Measurements from ENCODE around the gene DPP7. TPM values are rescaled to one million over a fixed set of nuclear protein-coding genes. Genes with fewer than 3 reads are reported as not detected.
A peak's percentile ranks its signal among the peaks of the same experiment; 100 is the strongest.
"Not testable (repeated sequence)": the region's sequence is repeated elsewhere in the genome, so short reads cannot be mapped to it uniquely, and the experiment has no call there.

DPP7 gene
- total and polyA plus RNA-seq, 12 donors, result 91.4 to 677 (median 125) TPM

GRCh38 chr9:137064027-137064879 is 50.3 kb downstream of the DPP7 start:
- no peaks in the 10 kb centered on the region for H3K9me3 ChIP-seq
- peaks cover 0 to 12% (median 5%) of the 10 kb centered on the region in 7 donors for H3K27me3 ChIP-seq
- no peak overlapping the region for H3K27ac ChIP-seq
- WGBS, 2 donors, result 49 to 51% methylated on average over 52 to 55 of the region's 55 CpGs
- peak; percentile 61 to 82 for DNase-seq
- H3K4me3 ChIP-seq, result no peak overlapping the region
- TF ChIP-seq, protein P1, sequence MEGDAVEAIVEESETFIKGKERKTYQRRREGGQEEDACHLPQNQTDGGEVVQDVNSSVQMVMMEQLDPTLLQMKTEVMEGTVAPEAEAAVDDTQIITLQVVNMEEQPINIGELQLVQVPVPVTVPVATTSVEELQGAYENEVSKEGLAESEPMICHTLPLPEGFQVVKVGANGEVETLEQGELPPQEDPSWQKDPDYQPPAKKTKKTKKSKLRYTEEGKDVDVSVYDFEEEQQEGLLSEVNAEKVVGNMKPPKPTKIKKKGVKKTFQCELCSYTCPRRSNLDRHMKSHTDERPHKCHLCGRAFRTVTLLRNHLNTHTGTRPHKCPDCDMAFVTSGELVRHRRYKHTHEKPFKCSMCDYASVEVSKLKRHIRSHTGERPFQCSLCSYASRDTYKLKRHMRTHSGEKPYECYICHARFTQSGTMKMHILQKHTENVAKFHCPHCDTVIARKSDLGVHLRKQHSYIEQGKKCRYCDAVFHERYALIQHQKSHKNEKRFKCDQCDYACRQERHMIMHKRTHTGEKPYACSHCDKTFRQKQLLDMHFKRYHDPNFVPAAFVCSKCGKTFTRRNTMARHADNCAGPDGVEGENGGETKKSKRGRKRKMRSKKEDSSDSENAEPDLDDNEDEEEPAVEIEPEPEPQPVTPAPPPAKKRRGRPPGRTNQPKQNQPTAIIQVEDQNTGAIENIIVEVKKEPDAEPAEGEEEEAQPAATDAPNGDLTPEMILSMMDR (IDR thresholded peaks at IDR 0.05), result peak; percentile 92 to 99 (median 96)
- peak; percentile 31 to 79 (median 67) for ATAC-seq
- peaks cover 0 to 18% (median 4%) of the 10 kb centered on the region in 9 donors for H3K4me1 ChIP-seq
- H3K36me3 ChIP-seq, result no peaks in the 10 kb centered on the region
- intact Hi-C loops (cut with DNase I), result loop anchor here in 6 of 10 donors (1.0 to 10.0 kb wide), 3 partner anchors 17 to 279 kb away; partner anchors contain the start of gene NPDC1 (in 5 of the 6)

DNA sequence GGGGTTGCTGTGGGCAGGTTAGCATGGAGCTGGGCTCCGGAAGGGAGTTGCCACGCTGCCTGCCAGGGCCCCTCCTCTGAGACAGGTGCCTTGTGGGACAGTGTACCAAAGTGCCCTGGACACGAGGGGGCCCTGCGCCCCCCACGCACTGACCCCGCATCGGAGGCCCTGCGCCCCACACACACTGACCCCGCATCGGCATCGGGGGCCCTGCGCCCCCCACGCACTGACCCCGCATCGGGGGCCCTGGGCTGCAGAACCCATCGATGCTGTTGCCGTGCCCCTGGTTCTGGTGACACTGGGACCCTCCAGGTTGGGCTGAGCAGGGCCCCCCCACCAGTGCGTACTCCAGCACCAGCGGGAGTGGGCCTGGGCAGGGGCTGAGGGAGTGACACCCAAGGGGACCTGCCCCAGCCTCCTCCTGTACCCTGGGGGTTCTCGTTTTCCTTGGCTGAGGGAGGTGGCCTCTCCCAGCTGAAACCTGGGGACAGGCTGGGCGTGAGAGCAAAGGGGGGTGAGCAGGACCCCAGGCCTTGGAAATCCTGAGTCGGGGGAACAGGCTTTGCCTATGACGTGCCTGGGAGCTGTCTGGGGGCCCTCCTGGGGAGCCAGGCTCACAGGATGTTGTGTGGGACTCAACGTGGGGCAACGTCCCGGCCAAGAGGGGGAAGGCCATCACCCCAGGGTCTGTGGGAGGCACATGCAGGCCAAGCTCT is 51.1 kb downstream of the DPP7 start:
- no peak overlapping the region for H3K27ac ChIP-seq
- H3K36me3 ChIP-seq, result no peaks in the 10 kb centered on the region
- no peak overlapping the region for H3K4me3 ChIP-seq
- ATAC-seq, result peak in 1 of 8 donors; percentile 8
- intact Hi-C loops (cut with DNase I), result loop anchor here in 6 of 10 donors (1.0 to 10.0 kb wide), 3 partner anchors 17 to 279 kb away; partner anchors contain the start of gene NPDC1 (in 5 of the 6)
- H3K4me1 ChIP-seq, result peaks cover 0 to 13% (median 4%) of the 10 kb centered on the region in 9 donors
- no peak for DNase-seq
- TF ChIP-seq, protein P1 (IDR thresholded peaks at IDR 0.05), result no peak
- peaks cover 0 to 4% (median 0%) of the 10 kb centered on the region in 7 donors for H3K27me3 ChIP-seq
- 84 to 85% methylated on average over 26 of the region's 26 CpGs for WGBS, 2 donors
- no peaks in the 10 kb centered on the region for H3K9me3 ChIP-seq

DNA sequence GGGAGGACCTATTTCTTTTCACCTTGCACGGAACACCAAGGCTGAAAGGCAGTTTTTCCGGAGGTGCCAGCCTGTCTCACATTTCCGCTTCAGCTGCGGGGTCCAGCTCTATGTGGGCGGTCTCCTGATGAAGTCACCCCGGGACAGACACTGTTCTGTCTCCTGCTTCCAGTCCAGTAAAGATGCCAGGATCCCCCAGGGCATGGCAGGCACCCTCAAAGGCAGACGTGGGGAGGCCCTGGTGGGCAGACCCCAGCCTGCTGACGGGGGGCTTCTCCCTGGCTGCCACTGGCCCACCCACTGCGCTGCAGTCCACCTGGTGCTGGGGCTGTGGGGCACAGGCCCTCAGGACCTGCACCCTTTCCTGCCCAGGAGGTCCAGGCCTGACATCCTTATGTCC is 51.7 kb downstream of the DPP7 start:
- not testable (repeated sequence) for DNase-seq, H3K36me3 ChIP-seq, H3K9me3 ChIP-seq, H3K27ac ChIP-seq, H3K4me3 ChIP-seq, H3K27me3 ChIP-seq
- peaks cover 0 to 11% (median 4%) of the 10 kb centered on the region in 9 donors for H3K4me1 ChIP-seq
- 95% methylated on average over 5 to 6 of the region's 9 CpGs for WGBS, 2 donors
- intact Hi-C loops (cut with DNase I), result loop anchor here in 1 of 10 donors (10.0 kb wide), 1 partner anchor 278 kb away; no protein-coding TSS in a partner anchor
- ATAC-seq, result peak in 1 of 8 donors; percentile 8

DNA sequence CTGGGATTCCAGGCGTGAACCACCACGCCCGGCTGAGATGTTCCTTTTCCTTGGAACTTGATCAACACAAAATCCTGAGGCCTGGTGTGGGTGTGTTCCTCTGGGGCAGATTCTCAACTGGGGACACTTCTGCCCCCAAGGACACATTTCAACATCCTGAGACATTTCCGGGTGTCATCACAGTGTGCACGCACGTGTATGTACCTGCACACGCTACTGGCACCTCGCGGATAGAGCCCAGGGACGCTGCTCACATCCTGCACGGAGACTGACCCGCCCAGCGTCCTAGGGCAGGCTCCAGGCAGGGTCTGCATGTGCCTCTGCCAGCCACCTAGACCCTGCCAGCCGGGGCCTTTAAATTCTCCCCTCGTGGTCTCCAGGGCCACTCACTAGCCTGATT is 52.1 kb downstream of the DPP7 start:
- intact Hi-C loops (cut with DNase I), result loop anchor here in 1 of 10 donors (10.0 kb wide), 1 partner anchor 278 kb away; no protein-coding TSS in a partner anchor

More for the DNA sequence above, 52.1 kb downstream of the DPP7 start:
- no peaks in the 10 kb centered on the region for H3K9me3 ChIP-seq
- no peak overlapping the region for H3K27ac ChIP-seq
- TF ChIP-seq, protein P1 (IDR thresholded peaks at IDR 0.05), result no peak
- H3K4me3 ChIP-seq, result no peak overlapping the region
- H3K27me3 ChIP-seq, result no peaks in the 10 kb centered on the region
- H3K36me3 ChIP-seq, result no peaks in the 10 kb centered on the region
- DNase-seq (no peak), ATAC-seq (no peak)
- H3K4me1 ChIP-seq, result peaks cover 0 to 11% (median 4%) of the 10 kb centered on the region in 9 donors
- WGBS, 2 donors, result 86 to 92% methylated on average over 15 of the region's 15 CpGs

Other genes with a start within 250 kb of the DPP7 start
Only the 30 nearest of the 33 such genes appear.
- 100 to 1,000 TPM; 118 to 169 (median 138) TPM for gene FBXW5, start 170.0 kb downstream of the DPP7 start, total RNA-seq
- 100 to 1,000 TPM; 177 to 215 TPM for gene FBXW5, start 170.0 kb downstream of the DPP7 start, polyA plus RNA-seq
- gene C8G, start 169.5 kb downstream of the DPP7 start, total RNA-seq, result 10 to 100 TPM in 1 of 10 donors, 1 to 10 TPM in 9; 1.2 to 10.0 (median 2.4) TPM
- 1 to 10 TPM; 2.0 to 2.1 TPM for gene C8G, start 169.5 kb downstream of the DPP7 start, polyA plus RNA-seq
- 10 to 100 TPM in 4 of 10 donors, 1 to 10 TPM in 6; 4.1 to 17.9 (median 6.8) TPM for gene LCN12, start 162.5 kb downstream of the DPP7 start, total RNA-seq
- gene LCN12, start 162.5 kb downstream of the DPP7 start, polyA plus RNA-seq, result 1 to 10 TPM in 1 of 2 donors, under 1 TPM in 1; 0.74 to 8.3 TPM
- gene PTGDS, start 137.2 kb downstream of the DPP7 start, total RNA-seq, result 1,000 to 10,000 TPM; 1,129 to 5,119 (median 4,014) TPM
- gene PTGDS, start 137.2 kb downstream of the DPP7 start, polyA plus RNA-seq, result 1,000 to 10,000 TPM; 2,970 to 3,711 TPM
- 10 to 100 TPM in 2 of 10 donors, 1 to 10 TPM in 8; 1.4 to 10.9 (median 6.4) TPM for gene LCNL1, start 131.7 kb downstream of the DPP7 start, total RNA-seq
- 10 to 100 TPM in 1 of 2 donors, under 1 TPM in 1; 0.10 to 10.3 TPM for gene LCNL1, start 131.7 kb downstream of the DPP7 start, polyA plus RNA-seq
- 10 to 100 TPM; 12.7 to 29.5 (median 16.1) TPM for gene PAXX, start 122.3 kb downstream of the DPP7 start, total RNA-seq
- 100 to 1,000 TPM in 1 of 2 donors, 10 to 100 TPM in 1; 51.7 to 131 TPM for gene PAXX, start 122.3 kb downstream of the DPP7 start, polyA plus RNA-seq
- 10 to 100 TPM in 1 of 10 donors, 1 to 10 TPM in 8, under 1 TPM in 1; 0.46 to 11.5 (median 3.0) TPM for gene CLIC3, start 118.2 kb downstream of the DPP7 start, total RNA-seq
- 10 to 100 TPM in 1 of 2 donors, 1 to 10 TPM in 1; 9.5 to 21.4 TPM for gene CLIC3, start 118.2 kb downstream of the DPP7 start, polyA plus RNA-seq
- 10 to 100 TPM; 23.6 to 42.6 (median 28.1) TPM for gene ABCA2, start 86.5 kb downstream of the DPP7 start, total RNA-seq
- 10 to 100 TPM; 16.0 to 46.7 TPM for gene ABCA2, start 86.5 kb downstream of the DPP7 start, polyA plus RNA-seq
- gene FUT7, start 82.6 kb downstream of the DPP7 start, total RNA-seq, result under 1 TPM in 5 of 10 donors, not detected in 5; 0.13 to 0.30 (median 0.15) TPM
- under 1 TPM; 0.07 to 0.15 TPM for gene FUT7, start 82.6 kb downstream of the DPP7 start, polyA plus RNA-seq
- gene NPDC1, start 68.6 kb downstream of the DPP7 start, total RNA-seq, result 10 to 100 TPM; 29.1 to 74.3 (median 52.6) TPM
- 100 to 1,000 TPM in 1 of 2 donors, 10 to 100 TPM in 1; 74.2 to 153 TPM for gene NPDC1, start 68.6 kb downstream of the DPP7 start, polyA plus RNA-seq
- 1 to 10 TPM in 8 of 10 donors, under 1 TPM in 2; 0.32 to 2.5 (median 1.6) TPM for gene ENTPD2, start 60.7 kb downstream of the DPP7 start, total RNA-seq
- gene ENTPD2, start 60.7 kb downstream of the DPP7 start, polyA plus RNA-seq, result 1 to 10 TPM in 1 of 2 donors, under 1 TPM in 1; 0.96 to 3.3 TPM
- gene SAPCD2, start 44.2 kb downstream of the DPP7 start, total RNA-seq, result 1 to 10 TPM in 1 of 10 donors, under 1 TPM in 8, not detected in 1; 0.06 to 1.1 (median 0.11) TPM
- under 1 TPM; 0.15 to 0.23 TPM for gene SAPCD2, start 44.2 kb downstream of the DPP7 start, polyA plus RNA-seq
- gene UAP1L1, start 37.2 kb downstream of the DPP7 start, total RNA-seq, result 10 to 100 TPM in 4 of 10 donors, 1 to 10 TPM in 6; 6.0 to 16.5 (median 8.5) TPM
- 10 to 100 TPM in 1 of 2 donors, 1 to 10 TPM in 1; 3.4 to 24.3 TPM for gene UAP1L1, start 37.2 kb downstream of the DPP7 start, polyA plus RNA-seq
- 10 to 100 TPM; 16.9 to 27.7 (median 20.9) TPM for gene MAN1B1, start 27.7 kb downstream of the DPP7 start, total RNA-seq
- 10 to 100 TPM; 25.5 to 71.4 TPM for gene MAN1B1, start 27.7 kb downstream of the DPP7 start, polyA plus RNA-seq
- not detected for gene GRIN1, start 24.4 kb upstream of the DPP7 start, total RNA-seq
- not detected for gene GRIN1, start 24.4 kb upstream of the DPP7 start, polyA plus RNA-seq
- gene LRRC26, start 55.3 kb upstream of the DPP7 start, total RNA-seq, result not detected
- not detected for gene LRRC26, start 55.3 kb upstream of the DPP7 start, polyA plus RNA-seq
- not detected for gene TMEM210, start 57.3 kb upstream of the DPP7 start, total RNA-seq
- not detected for gene TMEM210, start 57.3 kb upstream of the DPP7 start, polyA plus RNA-seq
- gene ANAPC2, start 73.8 kb upstream of the DPP7 start, total RNA-seq, result 10 to 100 TPM; 24.6 to 44.8 (median 27.7) TPM
- gene ANAPC2, start 73.8 kb upstream of the DPP7 start, polyA plus RNA-seq, result 10 to 100 TPM; 23.7 to 69.6 TPM
- 10 to 100 TPM; 47.3 to 73.5 (median 56.7) TPM for gene SSNA1, start 73.9 kb upstream of the DPP7 start, total RNA-seq
- gene SSNA1, start 73.9 kb upstream of the DPP7 start, polyA plus RNA-seq, result 100 to 1,000 TPM; 146 to 168 TPM
- 10 to 100 TPM; 10.2 to 31.5 (median 21.7) TPM for gene TPRN, start 86.0 kb upstream of the DPP7 start, total RNA-seq
- 10 to 100 TPM; 12.0 to 14.5 TPM for gene TPRN, start 86.0 kb upstream of the DPP7 start, polyA plus RNA-seq
- gene TMEM203, start 90.9 kb upstream of the DPP7 start, total RNA-seq, result 10 to 100 TPM; 36.4 to 46.2 (median 41.7) TPM
- 10 to 100 TPM; 39.4 to 51.2 TPM for gene TMEM203, start 90.9 kb upstream of the DPP7 start, polyA plus RNA-seq
- gene NDOR1, start 91.0 kb upstream of the DPP7 start, total RNA-seq, result 10 to 100 TPM in 1 of 10 donors, 1 to 10 TPM in 9; 4.6 to 10.1 (median 5.4) TPM
- gene NDOR1, start 91.0 kb upstream of the DPP7 start, polyA plus RNA-seq, result 10 to 100 TPM in 1 of 2 donors, 1 to 10 TPM in 1; 6.5 to 10.6 TPM
- 10 to 100 TPM; 20.7 to 34.5 (median 24.1) TPM for gene RNF208, start 107.5 kb upstream of the DPP7 start, total RNA-seq
- 10 to 100 TPM; 14.2 to 83.8 TPM for gene RNF208, start 107.5 kb upstream of the DPP7 start, polyA plus RNA-seq
- gene CYSRT1, start 110.4 kb upstream of the DPP7 start, total RNA-seq, result under 1 TPM in 6 of 10 donors, not detected in 4; 0.21 to 0.71 (median 0.37) TPM
- under 1 TPM; 0.19 to 0.59 TPM for gene CYSRT1, start 110.4 kb upstream of the DPP7 start, polyA plus RNA-seq
- under 1 TPM in 1 of 10 donors, not detected in 9; 0.14 TPM for gene RNF224, start 112.8 kb upstream of the DPP7 start, total RNA-seq
- not detected for gene RNF224, start 112.8 kb upstream of the DPP7 start, polyA plus RNA-seq
- not detected for gene SLC34A3, start 116.2 kb upstream of the DPP7 start, total RNA-seq
- gene SLC34A3, start 116.2 kb upstream of the DPP7 start, polyA plus RNA-seq, result not detected
- gene TUBB4B, start 126.6 kb upstream of the DPP7 start, total RNA-seq, result 100 to 1,000 TPM; 211 to 495 (median 330) TPM
- gene TUBB4B, start 126.6 kb upstream of the DPP7 start, polyA plus RNA-seq, result 100 to 1,000 TPM; 522 to 992 TPM
- gene STPG3, start 136.6 kb upstream of the DPP7 start, total RNA-seq, result under 1 TPM in 3 of 10 donors, not detected in 7; 0.24 to 0.32 (median 0.32) TPM
- gene STPG3, start 136.6 kb upstream of the DPP7 start, polyA plus RNA-seq, result under 1 TPM in 1 of 2 donors, not detected in 1; 0.44 TPM
- gene NELFB, start 140.6 kb upstream of the DPP7 start, total RNA-seq, result 10 to 100 TPM; 31.6 to 47.1 (median 39.2) TPM
- 10 to 100 TPM; 31.5 to 52.9 TPM for gene NELFB, start 140.6 kb upstream of the DPP7 start, polyA plus RNA-seq
- 10 to 100 TPM; 15.2 to 21.5 (median 16.8) TPM for gene TOR4A, start 163.0 kb upstream of the DPP7 start, total RNA-seq
- 10 to 100 TPM in 1 of 2 donors, 1 to 10 TPM in 1; 4.7 to 11.5 TPM for gene TOR4A, start 163.0 kb upstream of the DPP7 start, polyA plus RNA-seq

Data from heart right ventricle (tissue), 16 donors.